HCT116 (cell line): ENCODE measurements around the gene MDM2. TPM values are rescaled to one million over a fixed set of nuclear protein-coding genes. Genes with fewer than 3 reads are reported as not detected.

ENCODE experiments used
- ATAC-seq: fragments of 200-7000 bp; cut with Tn5 transposase; 2 replicates; pipeline ENCODE4 v1.9.1; 2020; ENCODE audit warnings: mild to moderate bottlenecking, moderate library complexity
- BruUV-seq: library from RNA; stranded (reverse); fragments of 400-500 nt; replicated peaks from 2 replicates; lab custom pipeline; 2021; lab: Mats Ljungman, UMichigan
- CTCF ChIA-PET: fragments of 300-600 bp; sonication (Branson Sonifier 250); formaldehyde crosslinking; loops from one replicate; lab custom pipeline; 2021; ENCODE audit warnings: antibody characterized with exemption; lab: Charles Lee
- POLR2A ChIA-PET: fragments of 300-600, 350-600 bp; sonication (Branson Sonifier 250); formaldehyde crosslinking; loops from one replicate; lab custom pipeline; 2021; ENCODE audit warnings: antibody characterized with exemption; lab: Charles Lee
- RAD21 ChIA-PET, 2 experiments: fragments of 300-600 bp; sonication (Branson Sonifier 250); formaldehyde crosslinking; loops; one replicate each; lab custom pipeline; 2023; ENCODE audit warnings: low total read pairs in 2 of 2; ENCODE audit not compliant: uncharacterized antibody in 2 of 2, unreplicated experiment in 2 of 2, low non-redundant PET in 1 of 2; lab: Charles Lee
- DNase-seq: peaks from one replicate; pipeline ENCODE4 v3.0.0-alpha.2; 2010; ENCODE audit warnings: low read depth, low spot score
- H2AFZ ChIP-seq: fragments of 200-600 bp; shearing (Covaris generic), sonication (generic); 2 replicates; pipeline ENCODE4 v1.6.1; 2017; ENCODE audit warnings: low read depth, mixed run types, mixed read lengths, antibody characterized with exemption, low read length; ENCODE audit not compliant: poor library complexity, severe bottlenecking
- H3K27ac ChIP-seq: 2 replicates; pipeline ENCODE4 v1.5.1; 2012; ENCODE audit warnings: low read depth, low read length
- H3K27me3 ChIP-seq: fragments of 200-600 bp; sonication (generic); 2 replicates; pipeline ENCODE4 v1.6.1; 2016; ENCODE audit warnings: mixed run types, low read length, mixed read lengths; ENCODE audit not compliant: insufficient read depth
- H3K36me3 ChIP-seq, 2 experiments: fragments of 200-500 bp in 1 of 2; fragments of 200-600 bp in 1 of 2; sonication (Bioruptor generic) in 1 of 2; sonication (generic) in 1 of 2; 2 replicates each; pipeline versions ENCODE4 v1.5.1 to v1.6.1; 2014 to 2016; ENCODE audit warnings: low read length in 2 of 2, inconsistent platforms in 1 of 2, mixed read lengths in 1 of 2, mixed run types in 1 of 2; ENCODE audit not compliant: insufficient read depth in 2 of 2, control insufficient read depth in 1 of 2
- H3K4me1 ChIP-seq, 2 experiments: fragments of 200-600 bp in 1 of 2; sonication (generic) in 1 of 2; 2 replicates each; pipeline versions ENCODE4 v1.5.1 to v1.6.1; 2012 to 2017; ENCODE audit warnings: low read length in 2 of 2, inconsistent platforms in 1 of 2, mild to moderate bottlenecking in 1 of 2, mixed read lengths in 1 of 2, mixed run types in 1 of 2, moderate library complexity in 1 of 2; ENCODE audit not compliant: insufficient read depth in 2 of 2, control insufficient read depth in 1 of 2
- H3K4me2 ChIP-seq: fragments of 200-600 bp; sonication (generic); 2 replicates; pipeline ENCODE4 v1.6.1; 2017; ENCODE audit warnings: mixed run types, low read length, mixed read lengths
- H3K4me3 ChIP-seq, 2 experiments: fragments of 200-600 bp in 1 of 2; sonication (generic) in 1 of 2; replicated peaks in 1 of 2; 2 replicates each; pipeline ENCODE4 v1.5.1; 2011 to 2016; ENCODE audit warnings: low read length in 2 of 2, control low read depth in 1 of 2, low read depth in 1 of 2, mild to moderate bottlenecking in 1 of 2, mixed read lengths in 1 of 2, mixed run types in 1 of 2
- H3K79me2 ChIP-seq: fragments of 200-600 bp; sonication (generic); 2 replicates; pipeline ENCODE4 v1.6.1; 2017; ENCODE audit warnings: mild to moderate bottlenecking, mixed run types, low read length, moderate library complexity, mixed read lengths; ENCODE audit not compliant: insufficient read depth
- H3K9ac ChIP-seq: fragments of 200-600 bp; sonication (generic); 2 replicates; pipeline ENCODE4 v1.6.1; 2016; ENCODE audit warnings: low read length, mixed read lengths
- H3K9me2 ChIP-seq: fragments of 200-600 bp; sonication (generic), shearing (Covaris generic); 2 replicates; pipeline ENCODE4 v1.6.1; 2017; ENCODE audit warnings: mixed run types, mild to moderate bottlenecking, moderate library complexity; ENCODE audit not compliant: insufficient read depth
- H3K9me3 ChIP-seq, 2 experiments: fragments of 200-500 bp in 1 of 2; fragments of 200-600 bp in 1 of 2; sonication (Bioruptor generic) in 1 of 2; sonication (generic) in 1 of 2; 2 replicates each; pipeline ENCODE4 v1.6.1; 2014 to 2017; ENCODE audit warnings: low read length in 2 of 2, mixed read lengths in 2 of 2, inconsistent platforms in 1 of 2, low read depth in 1 of 2, mild to moderate bottlenecking in 1 of 2, mixed run types in 1 of 2, moderate library complexity in 1 of 2; ENCODE audit not compliant: control insufficient read depth in 1 of 2, insufficient read depth in 1 of 2
- H4K20me1 ChIP-seq: fragments of 200-600 bp; sonication (generic), shearing (Covaris generic); 2 replicates; pipeline ENCODE4 v1.6.1; 2017; ENCODE audit warnings: mixed run types, mild to moderate bottlenecking, moderate library complexity; ENCODE audit not compliant: insufficient read depth
- ELF1 ChIP-seq: IDR thresholded peaks from 2 replicates; pipeline ENCODE4 v1.6.1; 2012; ENCODE audit warnings: low read depth, borderline replicate concordance
- POLR2AphosphoS5 ChIP-seq: IDR thresholded peaks from 2 replicates; pipeline ENCODE4 v1.6.1; 2011; ENCODE audit warnings: mild to moderate bottlenecking, low read depth, low read length, moderate library complexity
- REST ChIP-seq: IDR thresholded peaks from 2 replicates; pipeline ENCODE4 v1.6.1; 2012; ENCODE audit warnings: low read depth
- intact Hi-C: fragments of 100-400 bp; cut with micrococcal nuclease; formaldehyde crosslinking; loops from 2 replicates; pipeline ENCODE4 v1.10.0; 2022
- total RNA-seq: library from RNA; stranded (reverse); gene quantifications from one replicate; pipeline ENCODE4 v1.2.1, GENCODE V29; 2021; ENCODE audit not compliant: unreplicated experiment

MDM2 gene
- total RNA-seq, 1 experiment from 2014 or later, result 170 TPM

GRCh38 chr12:68831272-68831671, 23.3 kb downstream of the MDM2 start:
- CTCF ChIA-PET, result interaction anchor here (2.1 to 2.5 kb wide), 2 partner anchors 11 to 23 kb away, joined by 11 to 12 read pairs; partner anchors contain the start of gene MDM2
- Histone ChIP-seq H3K4me2 (no peak overlapping the region), H3K79me2 (peaks cover 63% of the 10 kb centered on the region), H3K4me1 (no peaks in the 10 kb centered on the region), H3K36me3 (peaks cover 44% of the 10 kb centered on the region in 2 experiments), H2AFZ (no peak overlapping the region), H3K27ac (no peak overlapping the region), H3K9me2 (no peaks in the 10 kb centered on the region), H3K9me3 (no peaks in the 10 kb centered on the region), H4K20me1 (peaks cover 4% of the 10 kb centered on the region; the same call in 1 of the 2 replicates), H3K4me3 (no peak overlapping the region), H3K27me3 (no peaks in the 10 kb centered on the region), H3K9ac (no peak overlapping the region)
- no TSS peak for BruUV-seq
- no peak for TF ChIP-seq REST
- no peak for TF ChIP-seq ELF1
- peak; percentile 11; the same call in 1 of the 2 replicates for TF ChIP-seq POLR2AphosphoS5
- intact Hi-C loops, result no loop called here
- RAD21 ChIA-PET, result no interaction called here
- POLR2A ChIA-PET, result no interaction called here
- no peak for DNase-seq
- ATAC-seq, result no peak
